CD14-positive monocyte (primary cell): Measurements from ENCODE around the gene DBNDD2. TPM values are rescaled to one million over a fixed set of nuclear protein-coding genes. Genes with fewer than 3 reads are reported as not detected.

Experiments
- DNase-seq, 3 donors: peaks; one replicate each; pipeline ENCODE4 v3.0.0-alpha.2; 2011 to 2022
- H2AFZ ChIP-seq: 2 replicates; pipeline ENCODE4 v1.6.0; 2012; ENCODE audit warnings: mild to moderate bottlenecking, low read depth, low read length, inconsistent platforms; ENCODE audit not compliant: insufficient read depth, poor library complexity, severe bottlenecking
- H3K27ac ChIP-seq, 2 donors: 1 replicate in 1 of 2; 2 replicates in 1 of 2; pipeline ENCODE4 v1.5.1; 2012 to 2013; ENCODE audit warnings: low read length in 2 of 2, control low read depth in 1 of 2, inconsistent platforms in 1 of 2, low read depth in 1 of 2, mild to moderate bottlenecking in 1 of 2
- H3K27me3 ChIP-seq, 2 donors: one replicate each; pipeline versions ENCODE4 v1.6.0 to v1.6.1; 2011 to 2013; ENCODE audit warnings: low read length in 2 of 2; ENCODE audit not compliant: control insufficient read depth in 2 of 2, insufficient read depth in 2 of 2
- H3K36me3 ChIP-seq, 2 donors: replicated peaks in 1 of 2; 1 replicate in 1 of 2; 2 replicates in 1 of 2; pipeline versions ENCODE4 v1.5.1 to v1.6.1; 2012 to 2013; ENCODE audit warnings: low read length in 2 of 2, control low read depth in 1 of 2, inconsistent platforms in 1 of 2, mild to moderate bottlenecking in 1 of 2; ENCODE audit not compliant: insufficient read depth in 2 of 2, control insufficient read depth in 1 of 2
- H3K4me1 ChIP-seq, 2 donors: 1 replicate in 1 of 2; 2 replicates in 1 of 2; pipeline versions ENCODE4 v1.5.1 to v1.6.1; 2012 to 2013; ENCODE audit warnings: low read length in 2 of 2, control low read depth in 1 of 2, inconsistent platforms in 1 of 2, mild to moderate bottlenecking in 1 of 2, moderate library complexity in 1 of 2; ENCODE audit not compliant: insufficient read depth in 2 of 2, control insufficient read depth in 1 of 2
- H3K4me2 ChIP-seq: replicated peaks from 2 replicates; pipeline ENCODE3; 2012; ENCODE audit warnings: low read length, moderate library complexity, mild to moderate bottlenecking; ENCODE audit not compliant: poor library complexity, severe bottlenecking; ENCODE audit errors: extremely low read depth
- H3K4me3 ChIP-seq, 3 experiments: fragments of 200-600 bp in 1 of 3; sonication (generic) in 1 of 3; replicated peaks in 1 of 3; 1 replicate in 2 of 3; 2 replicates in 1 of 3; pipeline ENCODE4 v1.5.1; 2011 to 2013; ENCODE audit warnings: low read length in 3 of 3, mild to moderate bottlenecking in 3 of 3, control low read depth in 2 of 3, low read depth in 2 of 3, inconsistent platforms in 1 of 3, moderate library complexity in 1 of 3
- H3K79me2 ChIP-seq: 2 replicates; pipeline ENCODE4 v1.6.0; 2012; ENCODE audit warnings: mild to moderate bottlenecking, control low read depth, inconsistent platforms, low read length, moderate library complexity; ENCODE audit not compliant: insufficient read depth
- H3K9ac ChIP-seq: 2 replicates; pipeline ENCODE4 v1.6.0; 2017; ENCODE audit warnings: low read length, mild to moderate bottlenecking; ENCODE audit not compliant: insufficient read depth, poor library complexity, severe bottlenecking
- H3K9me3 ChIP-seq, 2 donors: replicated peaks in 1 of 2; 1 replicate in 1 of 2; 2 replicates in 1 of 2; pipeline versions ENCODE4 v1.5.1 to v1.6.1; 2012 to 2013; ENCODE audit warnings: low read length in 2 of 2, control low read depth in 1 of 2; ENCODE audit not compliant: control insufficient read depth in 1 of 2, insufficient read depth in 1 of 2
- H4K20me1 ChIP-seq: 2 replicates; pipeline ENCODE4 v1.6.0; 2012; ENCODE audit warnings: mild to moderate bottlenecking, low read length, control low read depth, moderate library complexity; ENCODE audit not compliant: insufficient read depth
- H3K27ac Mint-ChIP-seq, 7 donors: one replicate each; pipeline ENCODE4 v1.8.0; 2020; ENCODE audit warnings: mild to moderate bottlenecking in 7 of 7, mixed read lengths in 7 of 7, moderate library complexity in 6 of 7, inconsistent platforms in 2 of 7
- H3K27me3 Mint-ChIP-seq, 3 donors: one replicate each; pipeline ENCODE4 v1.8.0; 2021 to 2022; ENCODE audit warnings: low read depth in 3 of 3, mild to moderate bottlenecking in 3 of 3, mixed read lengths in 3 of 3, moderate library complexity in 3 of 3, inconsistent platforms in 1 of 3
- H3K36me3 Mint-ChIP-seq, 2 donors: one replicate each; pipeline ENCODE4 v1.8.0; 2020; ENCODE audit warnings: mixed read lengths in 2 of 2, inconsistent platforms in 1 of 2, mild to moderate bottlenecking in 1 of 2
- H3K4me1 Mint-ChIP-seq: one replicate; pipeline ENCODE4 v1.8.0; 2020; ENCODE audit warnings: mild to moderate bottlenecking, mixed read lengths
- H3K4me3 Mint-ChIP-seq, 2 donors: one replicate each; pipeline ENCODE4 v1.8.0; 2020; ENCODE audit warnings: mild to moderate bottlenecking in 2 of 2, mixed read lengths in 2 of 2, moderate library complexity in 1 of 2
- H3K9me3 Mint-ChIP-seq, 7 donors: one replicate each; pipeline ENCODE4 v1.8.0; 2020 to 2022; ENCODE audit warnings: mixed read lengths in 7 of 7, mild to moderate bottlenecking in 6 of 7, moderate library complexity in 6 of 7, inconsistent platforms in 2 of 7
- WGBS: methylation state at CpG from one replicate; pipeline ENCODE4 v1.1.5; 2013; ENCODE audit warnings: missing lambda C conversion rate; ENCODE audit not compliant: insufficient coverage; 5-methylcytosine and 5-hydroxymethylcytosine counted together
- intact Hi-C, 2 donors: fragments of 100-400 bp; cut with micrococcal nuclease; formaldehyde crosslinking; loops; one replicate each; pipeline versions ENCODE4 v1.15.0 to v1.15.1; 2023
- polyA plus RNA-seq, 3 donors: library from polyadenylated mRNA; depleted of rRNA in 1 of 3; unstranded in 2 of 3; stranded (reverse) in 1 of 3; fragments of 300-500 nt in 2 of 3; fragments of >200 nt in 1 of 3; fragmentation: Illumina TruSeq in 2 of 3; gene quantifications; 1 replicate in 2 of 3; 2 replicates in 1 of 3; pipeline ENCODE4 v1.2.3, GENCODE V29; 2012 to 2021
- TF ChIP-seq, protein P1 (sequence below): fragments of 200-600 bp; IDR thresholded peaks from one replicate; pipeline ENCODE4 v1.8.0; 2022; ENCODE audit warnings: antibody characterized with exemption, mild to moderate bottlenecking

DBNDD2 gene
- polyA plus RNA-seq, 3 donors = 15.6 to 22.1 (median 21.9) TPM

- WGBS = 97% methylated on average over 8 of the region's 8 CpGs
Measured at GRCh38 chr20:45420125-45420524, 12.0 kb downstream of the DBNDD2 start.

DNA sequence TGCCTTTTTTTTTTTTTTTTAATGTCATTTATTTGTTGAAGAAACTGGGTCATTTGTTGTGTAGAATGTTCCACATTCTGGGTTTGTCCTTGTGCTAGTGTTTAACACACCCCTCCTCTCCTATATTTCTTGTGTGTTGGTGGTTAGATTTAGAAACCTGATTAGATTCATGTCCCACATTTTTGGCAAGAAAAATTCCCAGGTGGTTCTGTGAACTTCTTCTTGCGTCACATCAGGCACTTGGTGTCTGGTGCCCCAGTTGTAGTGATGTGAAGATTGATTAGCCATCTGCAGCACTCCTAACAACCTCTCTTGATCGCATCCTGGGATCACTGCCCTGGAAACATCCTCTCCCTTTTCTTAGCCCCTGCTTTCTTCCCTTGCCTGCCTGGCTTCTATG lies 15.6 kb downstream of the DBNDD2 start:
- Mint-ChIP-seq H3K9me3 (no peaks in the 10 kb centered on the region), H3K4me1 (no peaks in the 10 kb centered on the region), H3K4me3 (no peak overlapping the region), H3K27ac (peak overlapping the region in 1 of 7 donors; percentile 21), H3K27me3 (peaks cover 0 to 2% (median 0%) of the 10 kb centered on the region in 3 donors), H3K36me3 (peaks cover 85 to 89% of the 10 kb centered on the region in 2 donors)
- Histone ChIP-seq H3K4me2 (no peak overlapping the region), H3K27ac (no peak overlapping the region), H3K36me3 (peaks cover 78 to 91% of the 10 kb centered on the region in 2 donors), H3K9ac (no peak overlapping the region), H3K9me3 (no peaks in the 10 kb centered on the region), H4K20me1 (no peaks in the 10 kb centered on the region), H2AFZ (no peak overlapping the region), H3K79me2 (peaks cover 3% of the 10 kb centered on the region), H3K4me1 (no peaks in the 10 kb centered on the region), H3K4me3 (no peak overlapping the region), H3K27me3 (no peaks in the 10 kb centered on the region)
- intact Hi-C loops = no loop called here
- TF ChIP-seq, protein P1, sequence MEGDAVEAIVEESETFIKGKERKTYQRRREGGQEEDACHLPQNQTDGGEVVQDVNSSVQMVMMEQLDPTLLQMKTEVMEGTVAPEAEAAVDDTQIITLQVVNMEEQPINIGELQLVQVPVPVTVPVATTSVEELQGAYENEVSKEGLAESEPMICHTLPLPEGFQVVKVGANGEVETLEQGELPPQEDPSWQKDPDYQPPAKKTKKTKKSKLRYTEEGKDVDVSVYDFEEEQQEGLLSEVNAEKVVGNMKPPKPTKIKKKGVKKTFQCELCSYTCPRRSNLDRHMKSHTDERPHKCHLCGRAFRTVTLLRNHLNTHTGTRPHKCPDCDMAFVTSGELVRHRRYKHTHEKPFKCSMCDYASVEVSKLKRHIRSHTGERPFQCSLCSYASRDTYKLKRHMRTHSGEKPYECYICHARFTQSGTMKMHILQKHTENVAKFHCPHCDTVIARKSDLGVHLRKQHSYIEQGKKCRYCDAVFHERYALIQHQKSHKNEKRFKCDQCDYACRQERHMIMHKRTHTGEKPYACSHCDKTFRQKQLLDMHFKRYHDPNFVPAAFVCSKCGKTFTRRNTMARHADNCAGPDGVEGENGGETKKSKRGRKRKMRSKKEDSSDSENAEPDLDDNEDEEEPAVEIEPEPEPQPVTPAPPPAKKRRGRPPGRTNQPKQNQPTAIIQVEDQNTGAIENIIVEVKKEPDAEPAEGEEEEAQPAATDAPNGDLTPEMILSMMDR = no peak
- no peak for DNase-seq
- WGBS = no CpG with 5 or more reads among the region's 2 CpGs

More at GRCh38 chr20:45420125-45420524, 12.0 kb downstream of the DBNDD2 start:
- TF ChIP-seq, protein P1 = no peak
- DNase-seq = no peak
- H2AFZ ChIP-seq = no peak overlapping the region
- Mint-ChIP-seq H3K4me1 (peaks cover 14% of the 10 kb centered on the region), H3K9me3 (no peaks in the 10 kb centered on the region), H3K27ac (peak overlapping the region in 4 of 7 donors; percentile 1 to 77 (median 26)), H3K4me3 (no peak overlapping the region), H3K36me3 (peaks cover 64 to 74% of the 10 kb centered on the region in 2 donors), H3K27me3 (no peaks in the 10 kb centered on the region)
- no peak overlapping the region for H3K4me3 ChIP-seq
- peaks cover 35% of the 10 kb centered on the region for H3K79me2 ChIP-seq
- H3K4me2 ChIP-seq = no peak overlapping the region
- intact Hi-C loops = no loop called here
- H3K4me1 ChIP-seq = peaks cover 10 to 22% of the 10 kb centered on the region in 2 donors
- H3K27ac ChIP-seq = no peak overlapping the region
- H4K20me1 ChIP-seq = peaks cover 6% of the 10 kb centered on the region
- no peaks in the 10 kb centered on the region for H3K27me3 ChIP-seq
- H3K9me3 ChIP-seq = no peaks in the 10 kb centered on the region
- H3K36me3 ChIP-seq = peaks cover 68 to 72% of the 10 kb centered on the region in 2 donors
- no peak overlapping the region for H3K9ac ChIP-seq
